ENCODE measurements around the gene TNFRSF13B. TPM values are rescaled to one million over a fixed set of nuclear protein-coding genes. Genes with fewer than 3 reads are reported as not detected.

The TNFRSF13B gene
- total and polyA plus RNA-seq, 2 experiments from 2014 or later = not detected

DNA sequence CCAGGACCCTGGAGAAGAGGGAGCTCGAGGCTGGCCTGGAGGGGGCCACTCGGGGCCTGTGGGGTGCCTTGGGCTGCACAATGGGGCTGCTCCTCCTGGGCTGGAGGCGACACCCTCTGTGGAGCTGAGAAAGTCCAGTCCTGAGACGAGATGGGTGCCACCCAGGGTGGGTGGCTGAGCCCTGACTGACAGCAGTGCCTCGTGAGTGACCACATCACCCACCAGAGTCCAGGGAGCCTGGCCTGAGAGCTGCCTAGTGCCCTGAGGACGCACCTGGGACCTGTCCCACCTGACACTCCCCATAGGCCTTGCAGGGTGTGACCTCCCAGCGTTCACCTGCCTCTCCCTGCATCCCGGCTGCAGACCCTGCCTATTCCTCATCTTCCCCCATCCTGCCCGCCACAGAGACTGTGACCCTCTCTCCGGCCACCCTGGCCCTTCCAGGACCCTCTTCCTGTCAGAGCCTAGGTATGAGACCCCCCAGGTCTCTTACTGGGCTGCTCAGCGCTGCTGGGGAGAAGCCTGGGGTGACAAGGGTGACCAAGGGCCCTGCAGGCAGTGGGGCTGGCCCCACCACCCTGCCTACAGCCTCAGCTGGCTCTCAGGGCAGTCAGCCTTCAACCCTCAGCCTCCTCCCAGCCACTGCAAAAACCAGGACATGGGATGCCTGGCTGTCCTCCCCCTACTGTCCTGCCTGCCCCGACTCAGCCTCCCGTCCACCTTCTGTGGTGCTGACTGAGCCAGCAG is 41.2 kb downstream of the TNFRSF13B start:
- TF ChIP-seq, protein P1, sequence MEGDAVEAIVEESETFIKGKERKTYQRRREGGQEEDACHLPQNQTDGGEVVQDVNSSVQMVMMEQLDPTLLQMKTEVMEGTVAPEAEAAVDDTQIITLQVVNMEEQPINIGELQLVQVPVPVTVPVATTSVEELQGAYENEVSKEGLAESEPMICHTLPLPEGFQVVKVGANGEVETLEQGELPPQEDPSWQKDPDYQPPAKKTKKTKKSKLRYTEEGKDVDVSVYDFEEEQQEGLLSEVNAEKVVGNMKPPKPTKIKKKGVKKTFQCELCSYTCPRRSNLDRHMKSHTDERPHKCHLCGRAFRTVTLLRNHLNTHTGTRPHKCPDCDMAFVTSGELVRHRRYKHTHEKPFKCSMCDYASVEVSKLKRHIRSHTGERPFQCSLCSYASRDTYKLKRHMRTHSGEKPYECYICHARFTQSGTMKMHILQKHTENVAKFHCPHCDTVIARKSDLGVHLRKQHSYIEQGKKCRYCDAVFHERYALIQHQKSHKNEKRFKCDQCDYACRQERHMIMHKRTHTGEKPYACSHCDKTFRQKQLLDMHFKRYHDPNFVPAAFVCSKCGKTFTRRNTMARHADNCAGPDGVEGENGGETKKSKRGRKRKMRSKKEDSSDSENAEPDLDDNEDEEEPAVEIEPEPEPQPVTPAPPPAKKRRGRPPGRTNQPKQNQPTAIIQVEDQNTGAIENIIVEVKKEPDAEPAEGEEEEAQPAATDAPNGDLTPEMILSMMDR (IDR thresholded peaks at IDR 0.05; ENCODE audit: low read depth, low read length) = no peak
- H3K36me3 ChIP-seq = no peaks in the 10 kb centered on the region
- no peaks in the 10 kb centered on the region for H3K27me3 ChIP-seq
- H3K4me3 ChIP-seq = no peak overlapping the region
- H3K4me1 ChIP-seq (ENCODE audit: low read depth) = peaks cover 14% of the 10 kb centered on the region
- no peaks in the 10 kb centered on the region for H3K9me3 ChIP-seq (ENCODE audit: low read depth)
- no peak overlapping the region for H3K27ac ChIP-seq
- DNase-seq (ENCODE audit: low read depth in 1 of 2, low spot score in 1 of 2) = peak in 1 of 2 donors; percentile 12

DNA sequence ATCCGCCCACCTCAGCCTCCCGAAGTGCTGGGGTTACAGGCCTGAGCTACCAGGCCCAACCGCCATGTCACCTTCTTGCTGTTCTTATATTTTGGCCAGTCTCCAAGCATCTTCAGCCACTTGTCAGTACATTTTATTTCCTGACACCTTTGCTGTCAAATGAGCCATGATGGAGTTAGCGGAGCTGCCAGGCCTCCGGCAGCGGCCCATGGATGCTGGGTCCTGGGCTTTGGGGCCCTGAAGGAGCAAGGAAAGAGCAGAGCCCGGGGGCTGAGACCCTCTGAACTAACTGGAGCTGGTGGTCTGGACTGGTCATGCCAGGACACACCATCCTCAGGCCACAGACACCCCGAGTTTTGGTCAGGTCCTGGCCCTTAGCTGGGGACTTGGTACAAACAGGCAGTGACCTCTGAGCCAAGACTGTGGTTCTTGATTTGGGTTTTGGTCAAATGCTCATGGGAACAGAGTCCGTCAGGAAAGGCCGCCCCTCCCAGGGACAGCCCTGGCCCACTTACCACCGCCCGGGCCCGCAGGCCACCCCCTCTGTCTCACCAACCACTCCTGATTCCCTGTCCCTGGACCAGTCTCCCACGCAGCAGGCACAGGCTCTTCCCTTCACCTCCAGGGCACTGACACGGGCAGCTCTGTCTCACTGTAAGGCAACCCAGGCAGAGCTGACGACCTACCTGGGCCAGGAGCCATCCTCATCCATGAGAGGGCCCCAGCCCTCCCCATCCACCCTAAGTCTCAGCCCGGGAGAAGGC is 42.0 kb downstream of the TNFRSF13B start:
- Histone ChIP-seq H3K27ac (no peak overlapping the region), H3K4me3 (no peak overlapping the region), H3K9me3 (ENCODE audit: low read depth) (no peaks in the 10 kb centered on the region), H3K4me1 (ENCODE audit: low read depth) (peaks cover 14% of the 10 kb centered on the region), H3K36me3 (no peaks in the 10 kb centered on the region), H3K27me3 (no peaks in the 10 kb centered on the region)
- no peak for DNase-seq (ENCODE audit: low read depth in 1 of 2, low spot score in 1 of 2)
- TF ChIP-seq, protein P1 (IDR thresholded peaks at IDR 0.05; ENCODE audit: low read depth, low read length) = no peak

DNA sequence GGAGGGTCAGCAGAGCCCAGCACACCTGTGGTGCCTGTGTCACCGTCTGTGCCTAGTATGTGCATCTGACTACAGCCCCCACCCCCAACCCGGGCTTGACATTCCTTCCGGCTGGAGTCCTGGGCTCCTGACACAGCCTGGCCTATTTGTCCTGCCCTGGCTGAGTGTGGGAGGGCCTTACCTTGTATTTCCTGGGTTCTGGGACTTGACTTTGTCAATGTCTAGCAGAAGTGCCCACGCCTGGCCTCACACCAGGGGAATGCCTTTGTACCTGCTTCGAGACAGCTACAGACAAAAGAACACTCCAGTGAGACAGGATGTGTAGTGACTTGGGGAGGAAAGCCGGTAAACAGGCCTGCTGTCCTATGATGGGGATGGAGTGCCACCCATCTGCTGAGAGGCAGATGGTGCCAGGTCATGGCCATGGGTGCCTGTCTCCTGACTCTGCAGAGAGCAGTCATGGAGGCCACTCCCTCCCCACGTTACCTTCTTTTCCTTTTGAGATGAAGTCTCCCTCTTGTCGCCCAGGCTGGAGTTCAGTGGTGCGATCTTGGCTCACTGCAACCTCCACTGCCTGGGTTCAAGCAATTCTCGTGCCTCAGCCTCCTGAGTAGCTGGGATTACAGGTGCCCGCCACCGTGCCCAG is 42.8 kb downstream of the TNFRSF13B start:
- DNase-seq (ENCODE audit: low read depth in 1 of 2, low spot score in 1 of 2) = peak in 1 of 2 donors; percentile 54
- no peaks in the 10 kb centered on the region for H3K36me3 ChIP-seq
- H3K27me3 ChIP-seq = no peaks in the 10 kb centered on the region
- no peaks in the 10 kb centered on the region for H3K9me3 ChIP-seq (ENCODE audit: low read depth)
- peaks cover 14% of the 10 kb centered on the region for H3K4me1 ChIP-seq (ENCODE audit: low read depth)
- no peak overlapping the region for H3K4me3 ChIP-seq
- peak overlapping the region; percentile 62 for H3K27ac ChIP-seq
- TF ChIP-seq, protein P1 (IDR thresholded peaks at IDR 0.05; ENCODE audit: low read depth, low read length) = no peak

DNA sequence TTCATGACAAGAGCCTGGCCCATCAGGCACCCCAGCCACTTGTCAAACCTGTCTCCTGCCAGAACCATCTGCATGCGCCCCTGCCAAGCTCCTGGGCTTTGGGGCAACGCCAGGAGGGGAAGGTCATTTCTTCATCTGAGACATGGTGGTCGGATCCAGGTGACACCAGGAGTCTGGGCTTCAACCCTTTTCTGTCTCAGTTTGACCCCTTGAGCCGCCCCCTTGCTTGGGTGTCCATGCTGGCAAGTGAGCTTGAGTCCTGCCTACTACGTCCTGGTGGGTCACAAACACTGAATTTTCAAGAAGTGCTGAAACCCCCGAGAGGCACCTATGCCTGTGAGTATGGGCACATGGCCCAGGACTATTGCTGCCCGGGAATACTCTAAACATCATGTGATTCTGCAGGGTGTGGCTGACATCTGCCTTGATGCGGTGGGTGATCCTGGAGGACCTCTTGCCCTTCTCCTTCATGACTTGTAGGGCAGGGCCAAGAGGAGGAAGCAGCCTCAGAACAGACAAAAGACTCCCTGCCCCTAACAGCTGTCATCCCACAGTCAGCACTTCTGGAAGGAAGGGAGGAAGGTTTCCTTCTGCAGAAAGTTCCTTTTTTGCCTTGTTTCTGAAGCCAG is 43.4 kb downstream of the TNFRSF13B start:
- H3K27me3 ChIP-seq = no peaks in the 10 kb centered on the region
- no peak for DNase-seq (ENCODE audit: low read depth in 1 of 2, low spot score in 1 of 2)
- peaks cover 14% of the 10 kb centered on the region for H3K4me1 ChIP-seq (ENCODE audit: low read depth)
- peak overlapping the region; percentile 62 for H3K27ac ChIP-seq
- no peaks in the 10 kb centered on the region for H3K9me3 ChIP-seq (ENCODE audit: low read depth)
- H3K36me3 ChIP-seq = no peaks in the 10 kb centered on the region
- H3K4me3 ChIP-seq = no peak overlapping the region
- TF ChIP-seq, protein P1 (IDR thresholded peaks at IDR 0.05; ENCODE audit: low read depth, low read length) = no peak

DNA sequence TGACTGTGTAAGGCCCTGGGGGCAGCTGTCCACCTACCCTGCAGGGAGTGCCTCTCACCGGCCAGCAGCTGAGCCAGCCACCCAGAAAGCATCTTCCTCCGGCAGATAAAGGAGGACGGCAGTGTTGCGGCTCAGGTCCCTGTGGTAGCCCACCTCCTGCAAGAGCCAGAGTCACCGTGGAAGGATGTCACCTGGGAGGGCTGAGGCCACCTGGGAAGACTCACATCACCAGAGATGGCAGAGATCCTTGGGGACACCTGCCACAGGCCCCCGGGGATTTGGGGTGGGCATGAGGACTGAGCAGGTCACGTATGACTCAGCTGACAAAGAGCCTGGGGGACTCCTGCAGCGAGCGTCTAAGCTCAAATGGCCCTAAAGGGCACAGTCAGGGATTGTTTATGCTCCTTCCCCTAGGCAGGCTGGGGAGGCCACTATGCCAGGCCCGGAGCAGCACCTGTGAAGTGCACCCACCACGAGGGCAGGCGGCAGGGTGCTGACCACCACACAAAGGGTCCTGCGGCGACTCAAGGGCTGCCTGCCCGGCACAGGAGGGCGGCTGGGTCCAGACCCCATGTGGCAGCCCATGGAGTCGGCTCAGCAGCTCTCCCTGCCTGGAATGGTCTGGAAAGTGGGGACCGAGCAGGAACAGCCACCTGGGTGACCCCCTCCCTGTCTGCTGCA is 44.1 kb downstream of the TNFRSF13B start:
- Histone ChIP-seq H3K27ac (no peak overlapping the region), H3K4me3 (no peak overlapping the region), H3K9me3 (ENCODE audit: low read depth) (no peaks in the 10 kb centered on the region), H3K4me1 (ENCODE audit: low read depth) (peaks cover 14% of the 10 kb centered on the region), H3K27me3 (no peaks in the 10 kb centered on the region), H3K36me3 (no peaks in the 10 kb centered on the region)
- TF ChIP-seq, protein P1 (IDR thresholded peaks at IDR 0.05; ENCODE audit: low read depth, low read length) = no peak
- DNase-seq (ENCODE audit: low read depth in 1 of 2, low spot score in 1 of 2) = no peak
